OCI-LY7 (cell line): ENCODE measurements around the gene KRT16.

Experiments used
- CTCF ChIP-seq: fragments of 200-600 bp; sonication (generic); conservative IDR thresholded peaks from 2 replicates; pipeline ENCODE4 v1.5.1; 2014; ENCODE audit warnings: mild to moderate bottlenecking, antibody characterized with exemption, low read length, moderate library complexity, mixed read lengths
- EZH2phosphoT487 ChIP-seq: fragments of 200-600 bp; sonication (generic); IDR thresholded peaks from 2 replicates; pipeline ENCODE4 v1.6.1; 2018; ENCODE audit warnings: low read depth, borderline replicate concordance, mild to moderate bottlenecking, mixed run types, antibody characterized with exemption, low read length, moderate library complexity, mixed read lengths

GRCh38 chr17:41627316-41628072, 14.9 kb upstream of the KRT16 start:
- TF ChIP-seq CTCF (no peak), EZH2phosphoT487 (no peak)
